Renal cortex interstitium (tissue), 11 donors: ENCODE measurements around the gene CHRNG. TPM values are rescaled to one million over a fixed set of nuclear protein-coding genes. Genes with fewer than 3 reads are reported as not detected.
"Not testable (repeated sequence)": the region's sequence is repeated elsewhere in the genome, so short reads cannot be mapped to it uniquely, and the experiment has no call there.

ENCODE experiments used
- DNase-seq, 11 donors: peaks; one replicate each; pipeline ENCODE4 v3.0.0-alpha.2; 2013; ENCODE audit warnings: low read depth in 9 of 11, low spot score in 4 of 11; ENCODE audit errors: extremely low read depth in 1 of 11
- polyA plus RNA-seq, 3 donors: library from polyadenylated mRNA; unstranded; fragments of 120-200 nt; gene quantifications; one replicate each; pipeline ENCODE4 v1.2.1, GENCODE V29; 2013; ENCODE audit not compliant: insufficient read length in 3 of 3

The CHRNG gene
- polyA plus RNA-seq, 3 donors: 1.1 to 1.6 (median 1.2) TPM

DNA sequence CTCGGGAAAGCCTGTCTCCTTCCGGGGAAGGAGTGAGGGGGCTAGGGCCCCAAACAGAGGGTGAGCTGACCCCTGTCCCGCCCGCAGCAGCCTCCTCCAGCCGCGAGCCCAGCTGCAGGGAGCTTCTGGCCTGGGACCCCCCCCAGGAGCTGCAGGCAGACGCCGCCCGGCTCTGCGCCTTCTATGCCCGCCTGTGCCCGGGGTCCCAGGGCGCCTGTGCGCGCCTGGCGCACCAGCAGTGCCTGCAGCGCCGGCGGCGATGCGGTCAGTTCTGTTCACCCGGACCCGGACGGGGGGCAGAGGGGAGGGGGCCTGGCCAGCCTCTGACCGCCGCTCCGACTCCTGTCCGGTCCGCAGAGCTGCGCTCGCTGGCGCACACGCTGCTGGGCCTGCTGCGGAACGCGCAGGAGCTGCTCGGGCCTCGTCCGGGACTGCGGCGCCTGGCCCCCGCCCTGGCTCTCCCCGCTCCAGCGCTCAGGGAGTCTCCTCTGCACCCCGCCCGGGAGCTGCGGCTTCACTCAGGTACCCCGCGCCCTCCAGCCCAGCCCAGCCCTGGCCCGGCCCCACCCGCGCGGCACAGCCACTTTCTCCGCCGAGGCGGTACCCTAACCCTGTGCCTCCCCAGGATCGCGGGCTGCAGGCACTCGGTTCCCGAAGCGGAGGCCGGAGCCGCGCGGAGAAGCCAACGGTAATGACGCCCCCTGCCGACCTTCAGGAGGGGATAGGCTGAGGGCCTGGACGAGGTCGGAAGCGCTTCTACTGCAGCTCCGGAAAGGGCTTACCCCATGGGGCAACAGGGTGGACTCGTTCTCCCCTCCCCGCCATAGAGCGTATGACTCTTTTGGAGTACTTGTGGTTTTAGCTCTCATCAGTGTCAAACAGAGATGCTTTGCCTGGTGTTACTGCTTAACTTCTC lies 15.6 kb upstream of the CHRNG start:
- DNase-seq: no peak

DNA sequence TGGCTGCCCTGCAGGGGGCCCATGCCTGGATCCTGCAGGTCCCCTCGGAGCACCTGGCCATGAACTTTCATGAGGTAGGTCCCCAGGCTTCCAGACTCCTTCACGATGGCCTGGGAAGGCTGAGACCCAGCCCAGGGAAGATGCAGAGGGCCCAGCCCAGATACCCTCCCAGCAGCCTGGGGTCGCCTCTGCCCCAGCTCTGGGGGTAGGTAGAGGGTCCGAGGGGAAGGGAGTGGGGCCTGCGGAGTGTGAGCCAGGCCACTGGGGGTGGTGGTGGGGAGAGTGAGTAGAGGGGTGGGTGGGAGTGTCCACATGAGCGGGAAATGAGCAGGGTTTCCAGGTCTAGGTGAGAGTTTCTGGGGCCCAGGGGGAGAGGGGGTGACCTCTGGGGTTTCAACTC lies 14.7 kb upstream of the CHRNG start:
- no peak for DNase-seq

DNA sequence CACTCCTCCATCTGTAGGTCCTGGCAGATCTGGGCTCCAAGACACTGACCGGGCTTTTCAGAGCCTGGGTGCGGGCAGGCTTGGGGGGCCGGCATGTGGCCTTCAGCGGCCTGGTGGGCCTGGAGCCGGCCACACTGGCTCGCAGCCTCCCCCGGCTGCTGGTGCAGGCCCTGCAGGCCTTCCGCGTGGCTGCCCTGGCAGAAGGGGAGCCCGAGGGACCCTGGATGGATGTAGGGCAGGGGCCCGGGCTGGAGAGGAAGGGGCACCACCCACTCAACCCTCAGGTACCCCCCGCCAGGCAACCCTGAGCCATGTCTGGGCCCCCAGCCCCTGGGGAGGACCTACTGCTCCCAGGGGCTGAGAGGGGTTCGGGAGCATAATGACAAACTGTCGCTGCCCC lies 14.3 kb upstream of the CHRNG start:
- no peak for DNase-seq

DNA sequence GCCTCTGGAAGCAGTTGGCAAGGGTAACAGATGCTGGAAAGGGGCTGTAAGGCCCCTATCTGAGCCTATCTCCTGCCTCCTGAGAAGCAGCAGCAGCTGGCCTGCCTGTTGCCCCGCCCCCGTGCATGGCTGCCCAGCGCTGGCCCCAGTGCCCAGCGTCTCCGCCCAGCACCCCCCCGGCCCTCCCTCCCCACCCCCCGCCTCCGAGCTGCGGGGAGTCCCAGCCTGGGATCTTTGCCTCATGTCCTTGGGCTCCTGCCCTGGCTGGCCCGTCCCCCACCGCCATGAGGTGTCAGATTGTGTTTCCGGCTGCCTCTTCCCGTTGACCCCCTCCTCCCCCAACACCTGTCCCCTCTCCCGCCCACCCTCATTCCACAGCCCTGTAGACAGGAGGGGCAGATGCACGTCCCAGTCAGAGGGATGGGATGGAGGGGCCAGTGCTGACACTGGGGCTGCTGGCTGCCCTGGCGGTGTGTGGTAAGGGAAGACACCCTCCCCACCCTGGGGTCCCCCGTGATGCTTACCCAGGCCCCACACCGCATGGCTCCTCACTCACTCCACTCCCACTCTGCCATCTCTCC lies 13.6 kb upstream of the CHRNG start, which contains the start of gene CHRND:
CHRND (plus strand) TSS at position 370 of the 581 bp plus-strand sequence; CDS start at position 426, 56 bp downstream.
- DNase-seq: peak in 2 of 11 donors; percentile 51 to 60

DNA sequence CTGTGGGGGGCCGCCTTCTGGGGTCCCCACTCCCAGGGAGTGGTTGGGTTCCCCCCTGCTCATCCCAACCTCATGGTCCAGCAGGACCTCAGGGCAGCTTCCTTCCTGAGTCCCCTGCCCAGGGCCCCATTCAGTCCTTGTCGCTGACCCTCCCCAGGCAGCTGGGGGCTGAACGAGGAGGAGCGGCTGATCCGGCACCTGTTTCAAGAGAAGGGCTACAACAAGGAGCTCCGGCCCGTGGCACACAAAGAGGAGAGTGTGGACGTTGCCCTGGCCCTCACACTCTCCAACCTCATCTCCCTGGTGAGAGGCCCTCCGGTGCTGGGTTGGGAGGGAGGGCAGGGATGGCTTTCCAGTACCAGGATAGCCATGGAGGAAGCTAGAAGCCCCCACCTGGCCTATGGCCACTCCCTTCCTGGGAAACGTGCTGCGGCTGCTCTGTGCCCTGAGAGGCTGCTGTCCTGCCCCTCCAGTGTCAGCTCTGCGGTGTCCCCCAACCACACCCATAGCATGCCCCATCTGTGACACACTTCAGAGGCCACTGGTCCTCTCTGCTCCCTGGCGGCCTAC lies 13.0 kb upstream of the CHRNG start:
- no peak for DNase-seq

DNA sequence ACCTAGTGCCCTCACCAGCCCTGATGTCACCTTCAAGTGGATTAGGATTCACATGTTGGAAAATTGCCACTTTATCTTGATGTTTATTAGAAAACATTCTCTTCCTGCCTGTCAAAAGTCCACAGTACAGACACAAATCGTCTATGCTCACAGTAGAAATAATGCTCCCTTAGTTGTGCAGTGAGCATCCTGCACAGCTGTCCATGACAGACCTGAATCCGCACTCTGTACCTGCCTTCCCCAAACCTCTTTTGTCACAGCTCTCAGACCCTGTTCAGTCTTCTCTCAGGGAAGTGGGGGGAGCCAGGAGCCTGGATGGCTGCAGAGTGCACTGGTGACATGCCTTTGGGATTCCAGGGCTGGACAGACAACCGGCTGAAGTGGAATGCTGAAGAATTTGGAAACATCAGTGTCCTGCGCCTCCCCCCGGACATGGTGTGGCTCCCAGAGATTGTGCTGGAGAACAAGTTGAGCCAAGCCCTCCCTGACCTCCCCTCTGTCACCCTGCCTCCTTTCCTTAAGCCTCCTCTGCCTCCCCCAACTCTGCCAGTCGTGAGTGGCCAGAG lies 11.5 kb upstream of the CHRNG start:
- DNase-seq: no peak

DNA sequence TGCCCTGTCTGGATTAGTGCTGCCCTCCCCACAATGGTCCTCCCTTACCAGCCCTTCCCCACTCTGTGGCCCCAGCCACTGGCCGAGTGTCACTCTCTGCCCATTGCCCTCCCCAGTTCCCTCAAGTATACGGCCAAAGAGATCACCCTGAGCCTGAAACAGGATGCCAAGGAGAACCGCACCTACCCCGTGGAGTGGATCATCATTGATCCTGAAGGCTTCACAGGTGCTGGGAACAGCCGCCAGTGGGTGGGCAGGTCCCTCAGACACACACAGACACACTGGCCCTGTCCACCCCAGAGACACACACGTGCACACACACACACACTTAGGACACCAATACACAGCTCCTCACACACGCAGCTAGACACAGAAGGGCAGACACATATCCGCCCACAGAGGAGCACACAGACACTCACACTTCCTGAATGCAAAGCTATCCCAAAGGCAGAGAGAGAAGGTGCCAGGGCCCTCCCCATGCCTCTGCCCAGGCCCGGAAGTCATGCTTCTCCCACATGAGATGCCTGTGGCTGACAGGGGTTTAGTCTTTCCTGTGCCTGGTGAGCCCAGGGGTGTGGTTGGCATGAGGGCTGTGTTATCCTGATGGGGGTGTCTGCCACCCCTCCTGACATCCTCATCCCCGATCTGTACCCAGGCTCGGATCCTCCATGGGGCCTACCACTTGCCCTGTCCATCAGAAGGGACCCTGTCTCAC lies 10.6 kb upstream of the CHRNG start:
- DNase-seq: no peak

DNA sequence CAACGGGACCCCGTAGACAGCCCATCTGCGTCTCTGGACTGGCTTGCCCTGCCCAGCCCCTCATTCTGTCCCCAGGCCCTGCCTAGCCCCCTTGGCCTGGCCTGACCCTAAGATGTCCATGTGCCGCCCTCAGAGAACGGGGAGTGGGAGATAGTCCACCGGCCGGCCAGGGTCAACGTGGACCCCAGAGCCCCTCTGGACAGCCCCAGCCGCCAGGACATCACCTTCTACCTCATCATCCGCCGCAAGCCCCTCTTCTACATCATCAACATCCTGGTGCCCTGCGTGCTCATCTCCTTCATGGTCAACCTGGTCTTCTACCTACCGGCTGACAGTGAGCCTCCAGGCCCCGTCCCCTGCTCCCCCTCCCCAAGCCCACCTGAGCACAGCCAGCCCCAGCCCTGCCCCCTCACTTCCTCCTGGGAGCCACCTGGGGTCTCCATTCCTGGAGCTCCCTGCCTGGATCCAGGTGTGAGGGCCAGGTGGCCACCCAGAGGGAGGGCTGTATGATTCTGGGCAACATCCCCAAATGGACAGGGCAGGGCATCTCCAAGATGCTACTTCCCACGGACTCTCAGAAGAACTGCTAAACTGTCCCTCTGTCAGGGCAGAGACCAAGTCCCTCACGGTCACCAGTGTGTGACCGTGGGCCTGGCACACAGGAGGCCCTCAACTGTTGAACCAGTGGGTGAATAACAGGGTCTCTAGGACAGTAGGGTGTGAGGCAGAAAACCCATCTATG lies 9.5 kb upstream of the CHRNG start:
- no peak for DNase-seq

DNA sequence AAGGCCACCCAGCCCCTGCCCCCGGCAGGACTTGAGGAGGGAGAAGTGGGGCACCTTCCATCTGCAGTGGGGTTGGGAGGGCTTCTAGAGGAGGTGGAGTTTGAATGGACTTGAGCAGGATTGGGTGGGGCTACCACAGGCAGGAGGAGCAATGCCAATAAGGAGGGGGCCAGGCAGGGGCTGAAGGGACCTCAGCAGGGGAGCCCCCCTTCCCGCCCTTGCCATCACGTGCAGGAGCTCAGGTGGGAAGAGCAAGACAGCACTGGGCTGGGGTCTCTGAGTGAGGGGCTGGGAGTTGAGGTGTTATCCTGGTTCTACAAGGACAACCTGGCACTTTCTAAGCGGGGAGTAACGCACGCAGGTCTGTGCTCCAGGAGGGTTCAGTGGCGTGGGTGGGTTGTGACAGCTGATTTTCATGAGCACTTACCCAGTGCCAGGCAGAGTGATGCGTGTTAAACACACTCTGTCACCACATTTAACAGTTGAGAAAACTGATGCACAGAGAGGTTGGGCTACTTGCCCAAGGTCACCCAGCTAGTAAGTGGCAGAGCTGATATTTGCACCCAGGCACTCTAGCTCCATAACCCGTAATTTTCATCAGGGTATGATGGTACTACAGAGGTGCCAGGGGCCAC lies 8.7 kb upstream of the CHRNG start:
- DNase-seq: no peak

DNA sequence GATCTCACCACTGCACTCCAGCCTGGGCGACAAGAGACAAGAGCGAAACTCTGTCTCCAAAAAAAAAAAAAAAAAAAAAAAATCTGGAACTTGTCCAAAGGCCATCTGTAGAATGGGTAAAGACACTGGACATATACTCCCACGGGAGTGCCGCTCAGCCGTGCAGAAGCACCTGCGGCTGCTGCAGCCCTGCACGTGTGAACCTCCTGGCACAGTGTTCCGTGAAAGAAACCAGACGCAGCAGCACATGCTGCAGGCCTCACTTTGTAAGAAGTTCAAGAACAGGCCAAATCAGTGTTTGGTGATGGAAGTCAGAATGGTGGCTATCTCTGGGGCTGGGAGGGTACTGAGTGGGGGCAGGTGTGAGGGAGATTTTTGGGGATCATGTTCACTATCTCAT lies 7.1 kb upstream of the CHRNG start:
- DNase-seq: no peak

DNA sequence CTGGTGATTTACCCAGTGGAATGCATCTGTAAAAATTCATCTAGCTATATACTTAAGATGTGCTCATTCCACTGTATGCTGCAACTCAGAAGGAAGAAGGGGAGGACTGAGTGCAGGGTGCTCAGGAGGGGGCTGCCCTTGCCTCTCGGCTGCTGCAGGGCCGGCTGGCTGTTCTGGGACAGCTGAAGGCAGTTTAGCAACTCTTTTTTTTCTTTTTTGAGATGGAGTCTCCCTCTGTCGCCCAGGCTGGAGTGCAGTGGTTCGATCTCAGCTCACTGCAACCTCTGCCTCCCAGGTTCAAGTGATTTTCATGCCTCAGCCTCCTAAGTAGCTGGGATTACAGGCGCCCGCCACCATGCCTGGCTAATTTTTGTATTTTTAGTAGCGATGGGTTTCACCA lies 6.7 kb upstream of the CHRNG start:
- DNase-seq: not testable (repeated sequence)

DNA sequence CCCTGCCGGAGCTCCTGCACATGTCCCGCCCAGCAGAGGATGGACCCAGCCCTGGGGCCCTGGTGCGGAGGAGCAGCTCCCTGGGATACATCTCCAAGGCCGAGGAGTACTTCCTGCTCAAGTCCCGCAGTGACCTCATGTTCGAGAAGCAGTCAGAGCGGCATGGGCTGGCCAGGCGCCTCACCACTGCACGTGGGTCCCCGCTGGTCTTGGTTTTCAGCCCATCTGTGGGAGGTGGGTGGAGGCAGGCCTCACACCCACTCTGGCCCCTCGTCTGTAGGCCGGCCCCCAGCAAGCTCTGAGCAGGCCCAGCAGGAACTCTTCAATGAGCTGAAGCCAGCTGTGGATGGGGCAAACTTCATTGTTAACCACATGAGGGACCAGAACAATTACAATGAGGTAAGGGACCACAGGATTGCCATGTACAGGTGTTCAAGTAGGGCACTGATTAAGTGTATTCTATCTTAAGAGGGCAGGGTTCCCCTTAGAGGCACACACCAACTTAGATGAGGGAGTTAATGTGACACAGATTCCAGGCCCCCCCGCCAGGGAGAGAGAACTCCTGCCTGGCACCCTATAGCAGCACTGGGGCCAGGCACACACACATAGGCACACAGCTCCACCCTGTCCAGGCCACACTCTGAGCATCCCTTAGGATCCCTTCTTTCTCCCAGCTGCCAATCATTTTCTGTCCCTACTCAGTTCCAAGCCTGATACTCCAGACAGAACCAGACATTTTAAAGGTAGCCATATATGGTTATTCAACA lies 5.4 kb upstream of the CHRNG start:
- no peak for DNase-seq

DNA sequence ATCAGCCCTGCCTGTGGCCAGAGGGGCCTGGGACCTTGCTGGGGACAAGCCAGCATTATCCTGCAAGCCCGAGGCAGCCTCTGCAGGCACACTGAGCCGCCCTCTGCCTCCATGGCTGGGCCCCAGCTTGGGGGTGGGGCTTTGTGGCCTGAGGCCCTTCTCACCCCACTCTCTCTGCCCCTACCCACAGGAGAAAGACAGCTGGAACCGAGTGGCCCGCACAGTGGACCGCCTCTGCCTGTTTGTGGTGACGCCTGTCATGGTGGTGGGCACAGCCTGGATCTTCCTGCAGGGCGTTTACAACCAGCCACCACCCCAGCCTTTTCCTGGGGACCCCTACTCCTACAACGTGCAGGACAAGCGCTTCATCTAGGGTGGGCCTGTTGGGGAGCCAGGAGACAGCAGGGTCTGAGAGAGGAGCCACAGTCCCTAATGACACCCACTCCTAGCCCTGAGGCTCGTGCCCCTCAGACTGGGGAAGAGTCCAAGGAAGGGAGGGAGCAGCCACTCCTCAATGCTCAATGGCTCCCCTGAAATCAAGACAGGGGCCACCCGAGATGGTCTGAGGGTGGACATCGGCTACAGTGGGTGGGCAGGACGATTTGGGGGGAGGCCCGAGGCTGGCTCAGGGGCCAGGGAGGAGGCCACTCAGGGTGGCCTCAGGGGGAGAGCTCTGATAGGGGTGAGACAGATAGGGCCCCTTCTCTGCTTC lies 4.4 kb upstream of the CHRNG start:
- no peak for DNase-seq

DNA sequence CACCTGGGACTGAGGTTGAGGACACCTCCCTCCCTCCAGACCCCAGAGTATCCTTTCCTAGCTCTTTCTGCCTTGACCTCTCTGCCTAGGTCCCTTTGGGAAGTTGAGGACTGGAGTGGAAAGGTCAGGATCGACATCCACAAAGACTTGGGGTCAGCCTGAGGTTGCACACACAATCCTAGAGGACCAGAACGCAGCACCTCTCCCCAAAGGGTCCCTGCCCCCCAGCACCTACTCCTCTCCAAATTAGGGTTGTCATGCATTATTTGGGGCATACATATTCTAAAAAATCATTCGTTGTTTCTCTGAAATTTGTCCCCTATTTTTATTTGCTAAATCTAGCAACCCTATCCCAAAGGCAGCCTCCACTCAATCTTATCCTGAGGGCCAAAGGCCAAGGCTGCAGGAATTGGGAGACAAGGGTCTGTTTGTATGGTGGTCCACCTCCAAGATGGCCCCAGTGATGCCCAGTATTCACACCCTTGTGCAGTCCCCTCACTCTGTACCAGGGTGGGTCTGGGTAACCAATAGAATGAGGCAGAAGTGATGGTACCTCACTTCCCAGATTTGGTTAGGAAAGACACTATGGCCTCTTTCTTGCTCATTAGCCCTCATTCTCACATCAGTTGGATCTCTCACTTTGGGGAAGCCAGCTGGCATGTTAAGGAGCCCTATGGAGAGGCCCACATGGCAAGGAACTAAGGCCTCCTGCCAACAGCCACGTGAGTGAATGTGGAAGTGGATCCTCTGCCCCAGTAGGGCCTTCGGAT lies 3.5 kb upstream of the CHRNG start:
- DNase-seq: no peak

DNA sequence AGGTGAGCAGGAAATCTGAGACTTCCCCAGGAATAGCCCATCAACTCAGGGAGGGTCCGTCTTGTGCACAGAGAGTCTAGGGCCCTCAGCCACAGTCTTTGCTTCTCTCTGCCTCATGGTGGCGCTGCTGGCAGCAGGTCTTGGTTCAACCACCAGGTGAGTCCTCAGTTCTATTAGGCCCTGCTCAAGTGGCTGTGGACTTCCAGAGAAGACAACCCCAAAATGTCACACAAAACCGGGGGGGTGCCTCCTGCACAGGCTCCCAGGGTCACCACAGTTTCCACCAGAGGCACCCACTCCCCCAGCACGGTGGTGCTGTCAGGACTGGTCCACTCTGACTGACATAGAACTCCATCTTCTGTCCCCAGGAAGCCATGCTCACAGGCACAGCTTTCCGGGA lies 2.4 kb upstream of the CHRNG start:
- DNase-seq: no peak

DNA sequence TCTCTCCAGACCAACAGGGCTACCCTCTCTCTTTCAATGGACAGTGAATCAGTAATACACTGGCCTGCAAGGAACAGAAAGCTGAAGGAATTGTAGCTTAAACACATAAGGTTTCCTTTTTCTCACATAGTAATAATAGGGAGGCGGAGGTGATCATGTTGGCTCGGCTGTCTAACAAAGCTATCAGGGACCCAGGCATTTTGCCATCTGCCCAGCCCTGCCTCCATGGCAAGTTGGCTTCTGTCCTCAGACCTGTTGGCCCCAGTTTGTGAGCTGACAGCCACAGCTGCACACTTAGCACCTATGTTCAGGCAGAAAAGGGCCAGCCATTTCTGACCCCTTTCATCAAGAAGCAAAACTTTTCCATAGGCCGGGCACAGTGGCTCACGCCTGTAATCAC lies 2.0 kb upstream of the CHRNG start:
- no peak for DNase-seq
